Measurements from ENCODE around the gene HOOK2.

Gene HOOK2

GRCh38 chr19:12789904-12790619 is 14.7 kb upstream of the HOOK2 start (continued):
- TF ChIP-seq, protein P1, sequence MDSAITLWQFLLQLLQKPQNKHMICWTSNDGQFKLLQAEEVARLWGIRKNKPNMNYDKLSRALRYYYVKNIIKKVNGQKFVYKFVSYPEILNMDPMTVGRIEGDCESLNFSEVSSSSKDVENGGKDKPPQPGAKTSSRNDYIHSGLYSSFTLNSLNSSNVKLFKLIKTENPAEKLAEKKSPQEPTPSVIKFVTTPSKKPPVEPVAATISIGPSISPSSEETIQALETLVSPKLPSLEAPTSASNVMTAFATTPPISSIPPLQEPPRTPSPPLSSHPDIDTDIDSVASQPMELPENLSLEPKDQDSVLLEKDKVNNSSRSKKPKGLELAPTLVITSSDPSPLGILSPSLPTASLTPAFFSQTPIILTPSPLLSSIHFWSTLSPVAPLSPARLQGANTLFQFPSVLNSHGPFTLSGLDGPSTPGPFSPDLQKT (IDR thresholded peaks at IDR 0.05; ENCODE audit: borderline replicate concordance, low read depth, low read length) = no peak; the same call in 1 of the 2 replicates
- TF ChIP-seq HOXA7 (CRISPR knock-in tag; IDR thresholded peaks at IDR 0.05; ENCODE audit: borderline replicate concordance) (no peak), ZNF626 (tag by site-specific recombination; IDR thresholded peaks at IDR 0.05) (no peak), ZXDB (tag by site-specific recombination; IDR thresholded peaks at IDR 0.05) (peak; percentile 78), ZNF341 (tag by site-specific recombination; IDR thresholded peaks at IDR 0.05; ENCODE audit: low read depth) (peak; percentile 89), ZNF514 (tag by site-specific recombination; IDR thresholded peaks at IDR 0.05) (no peak), ZNF658 (tag by site-specific recombination; IDR thresholded peaks at IDR 0.05) (no peak), ZNF394 (tag by site-specific recombination; IDR thresholded peaks at IDR 0.05; ENCODE audit: borderline replicate concordance) (peak; percentile 67; the same call in 1 of the 2 replicates), GLI2 (tag by site-specific recombination; IDR thresholded peaks at IDR 0.05; ENCODE audit: borderline replicate concordance, low read depth) (no peak), ZNF664 (tag by site-specific recombination; IDR thresholded peaks at IDR 0.05) (no peak), KLF1 (tag by site-specific recombination; IDR thresholded peaks at IDR 0.05) (peak; percentile 90), ZNF510 (tag by site-specific recombination; IDR thresholded peaks at IDR 0.05; ENCODE audit: insufficient replicate concordance) (no peak), MYNN (tag by site-specific recombination; IDR thresholded peaks at IDR 0.05; ENCODE audit: borderline replicate concordance) (peak; percentile 87; the same call in 1 of the 2 replicates), ZNF747 (tag by site-specific recombination; IDR thresholded peaks at IDR 0.05) (no peak), ZNF223 (tag by site-specific recombination; IDR thresholded peaks at IDR 0.05) (no peak), ZNF513 (tag by site-specific recombination; IDR thresholded peaks at IDR 0.05) (no peak), ZNF354C (tag by site-specific recombination; IDR thresholded peaks at IDR 0.05; ENCODE audit: borderline replicate concordance, low read depth) (no peak), ZNF558 (tag by site-specific recombination; IDR thresholded peaks at IDR 0.05) (no peak), ZIC2 (tag by site-specific recombination; IDR thresholded peaks at IDR 0.05) (peak; percentile 86), ZNF707 (tag by site-specific recombination; IDR thresholded peaks at IDR 0.05) (no peak), ZNF146 (tag by site-specific recombination; IDR thresholded peaks at IDR 0.05) (no peak), GFI1B (tag by site-specific recombination; IDR thresholded peaks at IDR 0.05) (no peak), BCL11B (tag by site-specific recombination; IDR thresholded peaks at IDR 0.05; ENCODE audit: low read depth) (no peak; the same call in 1 of the 2 replicates), ZNF416 (tag by site-specific recombination; IDR thresholded peaks at IDR 0.05) (no peak)
- TF ChIP-seq, protein P2, sequence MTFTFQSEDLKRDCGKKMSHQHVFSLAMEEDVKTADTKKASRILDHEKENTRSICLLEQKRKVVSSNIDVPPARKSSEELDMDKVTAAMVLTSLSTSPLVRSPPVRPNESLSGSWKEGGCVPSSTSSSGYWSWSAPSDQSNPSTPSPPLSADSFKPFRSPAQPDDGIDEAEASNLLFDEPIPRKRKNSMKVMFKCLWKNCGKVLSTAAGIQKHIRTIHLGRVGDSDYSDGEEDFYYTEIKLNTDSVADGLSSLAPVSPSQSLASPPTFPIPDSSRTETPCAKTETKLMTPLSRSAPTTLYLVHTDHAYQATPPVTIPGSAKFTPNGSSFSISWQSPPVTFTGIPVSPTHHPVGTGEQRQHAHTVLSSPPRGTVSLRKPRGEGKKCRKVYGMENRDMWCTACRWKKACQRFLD (tag by site-specific recombination; IDR thresholded peaks at IDR 0.05) = no peak
- TF ChIP-seq, protein P3, sequence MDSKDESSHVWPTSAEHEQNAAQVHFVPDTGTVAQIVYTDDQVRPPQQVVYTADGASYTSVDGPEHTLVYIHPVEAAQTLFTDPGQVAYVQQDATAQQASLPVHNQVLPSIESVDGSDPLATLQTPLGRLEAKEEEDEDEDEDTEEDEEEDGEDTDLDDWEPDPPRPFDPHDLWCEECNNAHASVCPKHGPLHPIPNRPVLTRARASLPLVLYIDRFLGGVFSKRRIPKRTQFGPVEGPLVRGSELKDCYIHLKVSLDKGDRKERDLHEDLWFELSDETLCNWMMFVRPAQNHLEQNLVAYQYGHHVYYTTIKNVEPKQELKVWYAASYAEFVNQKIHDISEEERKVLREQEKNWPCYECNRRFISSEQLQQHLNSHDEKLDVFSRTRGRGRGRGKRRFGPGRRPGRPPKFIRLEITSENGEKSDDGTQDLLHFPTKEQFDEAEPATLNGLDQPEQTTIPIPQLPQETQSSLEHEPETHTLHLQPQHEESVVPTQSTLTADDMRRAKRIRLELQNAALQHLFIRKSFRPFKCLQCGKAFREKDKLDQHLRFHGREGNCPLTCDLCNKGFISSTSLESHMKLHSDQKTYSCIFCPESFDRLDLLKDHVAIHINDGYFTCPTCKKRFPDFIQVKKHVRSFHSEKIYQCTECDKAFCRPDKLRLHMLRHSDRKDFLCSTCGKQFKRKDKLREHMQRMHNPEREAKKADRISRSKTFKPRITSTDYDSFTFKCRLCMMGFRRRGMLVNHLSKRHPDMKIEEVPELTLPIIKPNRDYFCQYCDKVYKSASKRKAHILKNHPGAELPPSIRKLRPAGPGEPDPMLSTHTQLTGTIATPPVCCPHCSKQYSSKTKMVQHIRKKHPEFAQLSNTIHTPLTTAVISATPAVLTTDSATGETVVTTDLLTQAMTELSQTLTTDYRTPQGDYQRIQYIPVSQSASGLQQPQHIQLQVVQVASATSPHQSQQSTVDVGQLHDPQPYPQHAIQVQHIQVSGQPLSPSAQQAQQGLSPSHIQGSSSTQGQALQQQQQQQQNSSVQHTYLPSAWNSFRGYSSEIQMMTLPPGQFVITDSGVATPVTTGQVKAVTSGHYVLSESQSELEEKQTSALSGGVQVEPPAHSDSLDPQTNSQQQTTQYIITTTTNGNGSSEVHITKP (tag by site-specific recombination; IDR thresholded peaks at IDR 0.05) = peak; percentile 100
- TF ChIP-seq, protein P4, sequence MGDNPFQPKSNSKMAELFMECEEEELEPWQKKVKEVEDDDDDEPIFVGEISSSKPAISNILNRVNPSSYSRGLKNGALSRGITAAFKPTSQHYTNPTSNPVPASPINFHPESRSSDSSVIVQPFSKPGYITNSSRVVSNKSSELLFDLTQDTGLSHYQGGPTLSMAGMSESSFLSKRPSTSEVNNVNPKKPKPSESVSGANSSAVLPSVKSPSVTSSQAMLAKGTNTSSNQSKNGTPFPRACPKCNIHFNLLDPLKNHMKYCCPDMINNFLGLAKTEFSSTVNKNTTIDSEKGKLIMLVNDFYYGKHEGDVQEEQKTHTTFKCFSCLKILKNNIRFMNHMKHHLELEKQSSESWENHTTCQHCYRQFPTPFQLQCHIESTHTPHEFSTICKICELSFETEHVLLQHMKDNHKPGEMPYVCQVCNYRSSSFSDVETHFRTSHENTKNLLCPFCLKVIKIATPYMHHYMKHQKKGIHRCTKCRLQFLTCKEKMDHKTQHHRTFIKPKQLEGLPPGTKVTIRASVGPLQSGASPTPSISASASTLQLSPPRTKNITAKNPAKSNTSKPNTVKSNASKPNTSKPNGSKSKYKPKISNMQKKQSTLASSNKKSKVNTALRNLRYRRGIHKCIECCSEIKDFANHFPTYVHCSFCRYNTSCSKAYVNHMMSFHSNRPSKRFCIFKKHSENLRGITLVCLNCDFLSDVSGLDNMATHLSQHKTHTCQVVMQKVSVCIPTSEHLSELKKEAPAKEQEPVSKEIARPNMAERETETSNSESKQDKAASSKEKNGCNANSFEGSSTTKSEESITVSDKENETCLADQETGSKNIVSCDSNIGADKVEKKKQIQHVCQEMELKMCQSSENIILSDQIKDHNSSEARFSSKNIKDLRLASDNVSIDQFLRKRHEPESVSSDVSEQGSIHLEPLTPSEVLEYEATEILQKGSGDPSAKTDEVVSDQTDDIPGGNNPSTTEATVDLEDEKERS (tag by site-specific recombination; IDR thresholded peaks at IDR 0.05) = no peak

Data from HEK293 (cell line).